HCT116 (cell line): ENCODE measurements around the gene BCAS4. TPM values are rescaled to one million over a fixed set of nuclear protein-coding genes. Genes with fewer than 3 reads are reported as not detected.

Source experiments
- ATAC-seq: fragments of 200-7000 bp; cut with Tn5 transposase; 2 replicates; pipeline ENCODE4 v1.9.1; 2020; ENCODE audit warnings: mild to moderate bottlenecking, moderate library complexity
- BruUV-seq: library from RNA; stranded (reverse); fragments of 400-500 nt; replicated peaks from 2 replicates; lab custom pipeline; 2021; lab: Mats Ljungman, UMichigan
- CTCF ChIA-PET: fragments of 300-600 bp; sonication (Branson Sonifier 250); formaldehyde crosslinking; loops from one replicate; lab custom pipeline; 2021; ENCODE audit warnings: antibody characterized with exemption; lab: Charles Lee
- POLR2A ChIA-PET: fragments of 300-600, 350-600 bp; sonication (Branson Sonifier 250); formaldehyde crosslinking; loops from one replicate; lab custom pipeline; 2021; ENCODE audit warnings: antibody characterized with exemption; lab: Charles Lee
- RAD21 ChIA-PET, 2 experiments: fragments of 300-600 bp; sonication (Branson Sonifier 250); formaldehyde crosslinking; loops; one replicate each; lab custom pipeline; 2023; ENCODE audit warnings: low total read pairs in 2 of 2; ENCODE audit not compliant: uncharacterized antibody in 2 of 2, unreplicated experiment in 2 of 2, low non-redundant PET in 1 of 2; lab: Charles Lee
- DNase-seq: peaks from one replicate; pipeline ENCODE4 v3.0.0-alpha.2; 2010; ENCODE audit warnings: low read depth, low spot score
- H2AFZ ChIP-seq: fragments of 200-600 bp; shearing (Covaris generic), sonication (generic); 2 replicates; pipeline ENCODE4 v1.6.1; 2017; ENCODE audit warnings: low read depth, mixed run types, mixed read lengths, antibody characterized with exemption, low read length; ENCODE audit not compliant: poor library complexity, severe bottlenecking
- H3K27ac ChIP-seq: 2 replicates; pipeline ENCODE4 v1.5.1; 2012; ENCODE audit warnings: low read depth, low read length
- H3K27me3 ChIP-seq: fragments of 200-600 bp; sonication (generic); 2 replicates; pipeline ENCODE4 v1.6.1; 2016; ENCODE audit warnings: mixed run types, low read length, mixed read lengths; ENCODE audit not compliant: insufficient read depth
- H3K36me3 ChIP-seq, 2 experiments: fragments of 200-500 bp in 1 of 2; fragments of 200-600 bp in 1 of 2; sonication (Bioruptor generic) in 1 of 2; sonication (generic) in 1 of 2; 2 replicates each; pipeline versions ENCODE4 v1.5.1 to v1.6.1; 2014 to 2016; ENCODE audit warnings: low read length in 2 of 2, inconsistent platforms in 1 of 2, mixed read lengths in 1 of 2, mixed run types in 1 of 2; ENCODE audit not compliant: insufficient read depth in 2 of 2, control insufficient read depth in 1 of 2
- H3K4me1 ChIP-seq, 2 experiments: fragments of 200-600 bp in 1 of 2; sonication (generic) in 1 of 2; 2 replicates each; pipeline versions ENCODE4 v1.5.1 to v1.6.1; 2012 to 2017; ENCODE audit warnings: low read length in 2 of 2, inconsistent platforms in 1 of 2, mild to moderate bottlenecking in 1 of 2, mixed read lengths in 1 of 2, mixed run types in 1 of 2, moderate library complexity in 1 of 2; ENCODE audit not compliant: insufficient read depth in 2 of 2, control insufficient read depth in 1 of 2
- H3K4me2 ChIP-seq: fragments of 200-600 bp; sonication (generic); 2 replicates; pipeline ENCODE4 v1.6.1; 2017; ENCODE audit warnings: mixed run types, low read length, mixed read lengths
- H3K4me3 ChIP-seq, 2 experiments: fragments of 200-600 bp in 1 of 2; sonication (generic) in 1 of 2; replicated peaks in 1 of 2; 2 replicates each; pipeline ENCODE4 v1.5.1; 2011 to 2016; ENCODE audit warnings: low read length in 2 of 2, control low read depth in 1 of 2, low read depth in 1 of 2, mild to moderate bottlenecking in 1 of 2, mixed read lengths in 1 of 2, mixed run types in 1 of 2
- H3K79me2 ChIP-seq: fragments of 200-600 bp; sonication (generic); 2 replicates; pipeline ENCODE4 v1.6.1; 2017; ENCODE audit warnings: mild to moderate bottlenecking, mixed run types, low read length, moderate library complexity, mixed read lengths; ENCODE audit not compliant: insufficient read depth
- H3K9ac ChIP-seq: fragments of 200-600 bp; sonication (generic); 2 replicates; pipeline ENCODE4 v1.6.1; 2016; ENCODE audit warnings: low read length, mixed read lengths
- H3K9me2 ChIP-seq: fragments of 200-600 bp; sonication (generic), shearing (Covaris generic); 2 replicates; pipeline ENCODE4 v1.6.1; 2017; ENCODE audit warnings: mixed run types, mild to moderate bottlenecking, moderate library complexity; ENCODE audit not compliant: insufficient read depth
- H3K9me3 ChIP-seq, 2 experiments: fragments of 200-500 bp in 1 of 2; fragments of 200-600 bp in 1 of 2; sonication (Bioruptor generic) in 1 of 2; sonication (generic) in 1 of 2; 2 replicates each; pipeline ENCODE4 v1.6.1; 2014 to 2017; ENCODE audit warnings: low read length in 2 of 2, mixed read lengths in 2 of 2, inconsistent platforms in 1 of 2, low read depth in 1 of 2, mild to moderate bottlenecking in 1 of 2, mixed run types in 1 of 2, moderate library complexity in 1 of 2; ENCODE audit not compliant: control insufficient read depth in 1 of 2, insufficient read depth in 1 of 2
- H4K20me1 ChIP-seq: fragments of 200-600 bp; sonication (generic), shearing (Covaris generic); 2 replicates; pipeline ENCODE4 v1.6.1; 2017; ENCODE audit warnings: mixed run types, mild to moderate bottlenecking, moderate library complexity; ENCODE audit not compliant: insufficient read depth
- ATF3 ChIP-seq: IDR thresholded peaks from 2 replicates; pipeline ENCODE4 v1.6.1; 2012
- CBX3 ChIP-seq: IDR thresholded peaks from 2 replicates; pipeline ENCODE4 v1.6.1; 2012; ENCODE audit warnings: low read depth
- CTCF ChIP-seq, 3 experiments: fragments of 200-600 bp in 1 of 3; sonication (generic) in 1 of 3; IDR thresholded peaks in 2 of 3; conservative IDR thresholded peaks in 1 of 3; 2 replicates each; pipeline ENCODE4 v1.5.1; 2012 to 2017; ENCODE audit warnings: low read depth in 2 of 3, low read length in 2 of 3, antibody characterized with exemption in 1 of 3, borderline replicate concordance in 1 of 3, control low read depth in 1 of 3, mild to moderate bottlenecking in 1 of 3, mixed read lengths in 1 of 3, mixed run types in 1 of 3, moderate library complexity in 1 of 3; ENCODE audit not compliant: insufficient read depth in 1 of 3
- EGR1 ChIP-seq: IDR thresholded peaks from 2 replicates; pipeline ENCODE4 v1.6.1; 2012; ENCODE audit warnings: low read depth
- EZH2 ChIP-seq: fragments of 200-600 bp; sonication (generic); IDR thresholded peaks from 2 replicates; pipeline ENCODE4 v1.6.1; 2017; ENCODE audit warnings: antibody characterized with exemption, mixed run types
- EZH2phosphoT487 ChIP-seq: fragments of 200-600 bp; IDR thresholded peaks from 2 replicates; pipeline ENCODE4 v1.6.1; 2018; ENCODE audit warnings: antibody characterized with exemption, borderline replicate concordance
- FOSL1 ChIP-seq: IDR thresholded peaks from 2 replicates; pipeline ENCODE4 v1.6.1; 2012; ENCODE audit warnings: low read depth
- MAX ChIP-seq: IDR thresholded peaks from 2 replicates; pipeline ENCODE4 v1.6.1; 2012
- POLR2A ChIP-seq: IDR thresholded peaks from 2 replicates; pipeline ENCODE4 v1.7.0; 2011; ENCODE audit warnings: borderline replicate concordance; ENCODE audit not compliant: insufficient read depth, insufficient read length; ENCODE audit errors: extremely low read depth
- RAD21 ChIP-seq: IDR thresholded peaks from 2 replicates; pipeline ENCODE4 v1.6.1; 2012; ENCODE audit warnings: low read depth, mild to moderate bottlenecking
- REST ChIP-seq: IDR thresholded peaks from 2 replicates; pipeline ENCODE4 v1.6.1; 2012; ENCODE audit warnings: low read depth
- SIN3A ChIP-seq: IDR thresholded peaks from 2 replicates; pipeline ENCODE4 v1.6.1; 2012; ENCODE audit warnings: low read depth
- SP1 ChIP-seq: IDR thresholded peaks from 2 replicates; pipeline ENCODE4 v1.6.1; 2012; ENCODE audit warnings: low read depth
- SRF ChIP-seq: IDR thresholded peaks from 2 replicates; pipeline ENCODE4 v1.6.1; 2012; ENCODE audit warnings: low read depth
- YY1 ChIP-seq: IDR thresholded peaks from 2 replicates; pipeline ENCODE4 v1.6.1; 2011; ENCODE audit warnings: low read length, low read depth, moderate library complexity, mild to moderate bottlenecking; ENCODE audit not compliant: insufficient replicate concordance; ENCODE audit errors: extremely low read depth
- ZFX ChIP-seq: fragments of 450-650 bp; IDR thresholded peaks from 2 replicates; pipeline ENCODE4 v1.6.1; 2017
- ZNF274 ChIP-seq: fragments of 200-500 bp; sonication (Bioruptor generic); IDR thresholded peaks from 2 replicates; pipeline ENCODE4 v1.6.1; 2014; ENCODE audit warnings: mild to moderate bottlenecking, low read depth, low read length, inconsistent platforms
- intact Hi-C: fragments of 100-400 bp; cut with micrococcal nuclease; formaldehyde crosslinking; loops from 2 replicates; pipeline ENCODE4 v1.10.0; 2022
- total RNA-seq: library from RNA; stranded (reverse); gene quantifications from one replicate; pipeline ENCODE4 v1.2.1, GENCODE V29; 2021; ENCODE audit not compliant: unreplicated experiment

BCAS4 gene
- total RNA-seq, 1 experiment from 2014 or later = 18.9 TPM

- no peaks in the 10 kb centered on the region for H3K27me3 ChIP-seq
- no peaks in the 10 kb centered on the region for H4K20me1 ChIP-seq
- TF ChIP-seq EZH2phosphoT487 = no peak
- TF ChIP-seq EGR1 = no peak
- TF ChIP-seq CBX3 = no peak
- no peak for TF ChIP-seq ATF3
- TF ChIP-seq SIN3A = no peak
- TF ChIP-seq ZNF274 = no peak
- TF ChIP-seq, all 23 proteins: peak for 0
- ATAC-seq (no peak), DNase-seq (no peak)
- H2AFZ ChIP-seq = no peak overlapping the region
- no peaks in the 10 kb centered on the region for H3K9me3 ChIP-seq
- H3K4me2 ChIP-seq = no peak overlapping the region
- no peak overlapping the region for H3K9ac ChIP-seq
- CTCF ChIA-PET = interaction anchor here (1.1 to 1.6 kb wide), 3 partner anchors 10 to 158 kb away, joined by 4 to 5 read pairs (median 5); partner anchors contain the start of gene BCAS4
- no peaks in the 10 kb centered on the region for H3K79me2 ChIP-seq
- RAD21 ChIA-PET = no interaction called here
- no TSS peak for BruUV-seq
- H3K4me3 ChIP-seq = no peak overlapping the region
- POLR2A ChIA-PET = no interaction called here
- H3K4me1 ChIP-seq = peaks cover 0 to 11% of the 10 kb centered on the region in 2 experiments; a peak in 3 of 4 replicates
- H3K27ac ChIP-seq = no peak overlapping the region
- intact Hi-C loops = no loop called here
- no peaks in the 10 kb centered on the region for H3K36me3 ChIP-seq
- H3K9me2 ChIP-seq = no peaks in the 10 kb centered on the region
These were observed 11.0 kb upstream of the BCAS4 start for GRCh38 chr20:50783903-50784302.

GRCh38 chr20:50784464-50784863, 10.4 kb upstream of the BCAS4 start:
- Histone ChIP-seq H3K9ac (no peak overlapping the region), H2AFZ (no peak overlapping the region), H3K9me3 (no peaks in the 10 kb centered on the region), H3K9me2 (no peaks in the 10 kb centered on the region), H3K4me1 (peaks cover 0 to 11% of the 10 kb centered on the region in 2 experiments; a peak in 3 of 4 replicates), H3K4me2 (no peak overlapping the region), H3K27ac (no peak overlapping the region), H3K79me2 (no peaks in the 10 kb centered on the region), H3K27me3 (no peaks in the 10 kb centered on the region), H4K20me1 (no peaks in the 10 kb centered on the region), H3K36me3 (no peaks in the 10 kb centered on the region), H3K4me3 (no peak overlapping the region)
- BruUV-seq = no TSS peak
- no peak for DNase-seq
- intact Hi-C loops = no loop called here
- ATAC-seq = no peak
- ChIA-PET CTCF (interaction anchor here (1.1 to 1.6 kb wide), 2 partner anchors 9 to 10 kb away, joined by 4 to 5 read pairs; partner anchors contain the start of gene BCAS4), POLR2A (no interaction called here), RAD21 (no interaction called here)
- no peak for TF ChIP-seq CTCF (IDR thresholded peaks at IDR 0.05 in 2 of 3, conservative IDR thresholded peaks at IDR 0.05 in 1 of 3; ENCODE audit: borderline replicate concordance in 1 of 3, insufficient read depth in 1 of 3, low read depth in 2 of 3, low read length in 2 of 3)
- no peak for TF ChIP-seq POLR2A
- TF ChIP-seq EZH2 = no peak
- no peak for TF ChIP-seq SRF
- TF ChIP-seq ZFX = no peak
- TF ChIP-seq MAX = no peak
- TF ChIP-seq SP1 = no peak
- TF ChIP-seq YY1 = no peak
- no peak for TF ChIP-seq REST
- no peak for TF ChIP-seq SIN3A
- TF ChIP-seq FOSL1 = no peak
- no peak for TF ChIP-seq RAD21
